ENCODE data around the gene IL36RN. TPM values are rescaled to one million over a fixed set of nuclear protein-coding genes. Genes with fewer than 3 reads are reported as not detected.

IL36RN gene
- polyA plus RNA-seq, 1 donor from 2014 or later = not detected

DNA sequence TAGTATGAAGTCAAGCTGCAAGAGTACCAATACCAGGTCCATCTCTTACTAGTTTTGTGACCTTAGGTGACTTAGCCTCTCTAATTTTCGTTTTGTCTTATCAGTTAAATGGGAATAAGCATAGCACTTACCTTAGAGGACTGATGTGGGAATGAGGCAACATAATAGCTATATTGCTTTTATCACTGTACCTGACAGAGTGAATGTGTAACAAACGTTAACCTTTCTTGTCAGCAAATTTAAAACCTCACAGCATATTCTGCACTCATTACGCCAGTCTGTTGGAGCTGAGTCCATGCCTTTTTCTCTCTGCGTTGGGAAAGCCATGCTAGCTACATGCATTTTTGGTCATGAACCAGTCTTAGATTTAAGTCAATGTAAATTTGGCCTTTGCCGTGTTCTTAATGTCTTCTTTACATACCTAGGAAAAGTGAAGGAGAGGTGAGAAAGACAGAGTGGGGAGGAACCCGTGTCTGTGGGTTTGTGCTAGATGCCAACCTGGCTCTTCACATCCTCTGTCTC is 6.5 kb upstream of the IL36RN start, which contains the start of gene IL36B:
Gene IL36B, minus strand, starts transcription at position 472 of the 522 bp plus-strand sequence.
- no peaks in the 10 kb centered on the region for H3K79me2 ChIP-seq (replicated peaks; ENCODE audit: insufficient read depth, low read length)
- H3K4me3 ChIP-seq (ENCODE audit: low read length) = no peak within 1 kb of the TSS
- no peak within 1 kb of the TSS for H3K9ac ChIP-seq (ENCODE audit: low read length)
- H3K9me2 ChIP-seq (ENCODE audit: insufficient read depth, low read length) = no peaks in the 10 kb centered on the region
- no peak within 1 kb of the TSS for H2AFZ ChIP-seq (ENCODE audit: low read depth, low read length)
- H3K36me3 ChIP-seq (ENCODE audit: insufficient read depth, low read length) = no peaks in the 10 kb centered on the region
- no peaks in the 10 kb centered on the region for H4K20me1 ChIP-seq (ENCODE audit: insufficient read depth)
- H3K27me3 ChIP-seq (ENCODE audit: insufficient read depth, low read depth, low read length) = no peaks in the 10 kb centered on the region
- no peak within 1 kb of the TSS for H3K27ac ChIP-seq (ENCODE audit: low read length)
- H3F3A ChIP-seq (ENCODE audit: insufficient read depth, low read length, poor library complexity, severe bottlenecking) = no peaks in the 10 kb centered on the region
- no peak for TF ChIP-seq TAF1 (IDR thresholded peaks at IDR 0.05; ENCODE audit: low read depth)
- TF ChIP-seq EP300 (conservative IDR thresholded peaks at IDR 0.05; ENCODE audit: poor library complexity, severe bottlenecking) = no peak
- TF ChIP-seq EZH2 (IDR thresholded peaks at IDR 0.05; ENCODE audit: borderline replicate concordance, insufficient read depth, low read length, poor library complexity, severe bottlenecking) = no peak
- no peak for TF ChIP-seq POLR2AphosphoS5 (IDR thresholded peaks at IDR 0.05)
- TF ChIP-seq RAD21 (conservative IDR thresholded peaks at IDR 0.05) = no peak
- no peak for TF ChIP-seq MXI1 (conservative IDR thresholded peaks at IDR 0.05; ENCODE audit: poor library complexity, severe bottlenecking)
- TF ChIP-seq, protein P1, sequence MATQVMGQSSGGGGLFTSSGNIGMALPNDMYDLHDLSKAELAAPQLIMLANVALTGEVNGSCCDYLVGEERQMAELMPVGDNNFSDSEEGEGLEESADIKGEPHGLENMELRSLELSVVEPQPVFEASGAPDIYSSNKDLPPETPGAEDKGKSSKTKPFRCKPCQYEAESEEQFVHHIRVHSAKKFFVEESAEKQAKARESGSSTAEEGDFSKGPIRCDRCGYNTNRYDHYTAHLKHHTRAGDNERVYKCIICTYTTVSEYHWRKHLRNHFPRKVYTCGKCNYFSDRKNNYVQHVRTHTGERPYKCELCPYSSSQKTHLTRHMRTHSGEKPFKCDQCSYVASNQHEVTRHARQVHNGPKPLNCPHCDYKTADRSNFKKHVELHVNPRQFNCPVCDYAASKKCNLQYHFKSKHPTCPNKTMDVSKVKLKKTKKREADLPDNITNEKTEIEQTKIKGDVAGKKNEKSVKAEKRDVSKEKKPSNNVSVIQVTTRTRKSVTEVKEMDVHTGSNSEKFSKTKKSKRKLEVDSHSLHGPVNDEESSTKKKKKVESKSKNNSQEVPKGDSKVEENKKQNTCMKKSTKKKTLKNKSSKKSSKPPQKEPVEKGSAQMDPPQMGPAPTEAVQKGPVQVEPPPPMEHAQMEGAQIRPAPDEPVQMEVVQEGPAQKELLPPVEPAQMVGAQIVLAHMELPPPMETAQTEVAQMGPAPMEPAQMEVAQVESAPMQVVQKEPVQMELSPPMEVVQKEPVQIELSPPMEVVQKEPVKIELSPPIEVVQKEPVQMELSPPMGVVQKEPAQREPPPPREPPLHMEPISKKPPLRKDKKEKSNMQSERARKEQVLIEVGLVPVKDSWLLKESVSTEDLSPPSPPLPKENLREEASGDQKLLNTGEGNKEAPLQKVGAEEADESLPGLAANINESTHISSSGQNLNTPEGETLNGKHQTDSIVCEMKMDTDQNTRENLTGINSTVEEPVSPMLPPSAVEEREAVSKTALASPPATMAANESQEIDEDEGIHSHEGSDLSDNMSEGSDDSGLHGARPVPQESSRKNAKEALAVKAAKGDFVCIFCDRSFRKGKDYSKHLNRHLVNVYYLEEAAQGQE (IDR thresholded peaks at IDR 0.05; ENCODE audit: borderline replicate concordance) = no peak
- no peak for TF ChIP-seq SMC3 (conservative IDR thresholded peaks at IDR 0.05; ENCODE audit: poor library complexity)
- TF ChIP-seq, protein P2, sequence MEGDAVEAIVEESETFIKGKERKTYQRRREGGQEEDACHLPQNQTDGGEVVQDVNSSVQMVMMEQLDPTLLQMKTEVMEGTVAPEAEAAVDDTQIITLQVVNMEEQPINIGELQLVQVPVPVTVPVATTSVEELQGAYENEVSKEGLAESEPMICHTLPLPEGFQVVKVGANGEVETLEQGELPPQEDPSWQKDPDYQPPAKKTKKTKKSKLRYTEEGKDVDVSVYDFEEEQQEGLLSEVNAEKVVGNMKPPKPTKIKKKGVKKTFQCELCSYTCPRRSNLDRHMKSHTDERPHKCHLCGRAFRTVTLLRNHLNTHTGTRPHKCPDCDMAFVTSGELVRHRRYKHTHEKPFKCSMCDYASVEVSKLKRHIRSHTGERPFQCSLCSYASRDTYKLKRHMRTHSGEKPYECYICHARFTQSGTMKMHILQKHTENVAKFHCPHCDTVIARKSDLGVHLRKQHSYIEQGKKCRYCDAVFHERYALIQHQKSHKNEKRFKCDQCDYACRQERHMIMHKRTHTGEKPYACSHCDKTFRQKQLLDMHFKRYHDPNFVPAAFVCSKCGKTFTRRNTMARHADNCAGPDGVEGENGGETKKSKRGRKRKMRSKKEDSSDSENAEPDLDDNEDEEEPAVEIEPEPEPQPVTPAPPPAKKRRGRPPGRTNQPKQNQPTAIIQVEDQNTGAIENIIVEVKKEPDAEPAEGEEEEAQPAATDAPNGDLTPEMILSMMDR (IDR thresholded peaks at IDR 0.05; ENCODE audit: poor library complexity, severe bottlenecking) = no peak
- H3K9me3 ChIP-seq (ENCODE audit: low read length) = peaks cover 5% of the 10 kb centered on the region
- no peak within 1 kb of the TSS for H3K4me2 ChIP-seq (ENCODE audit: low read length)

DNA sequence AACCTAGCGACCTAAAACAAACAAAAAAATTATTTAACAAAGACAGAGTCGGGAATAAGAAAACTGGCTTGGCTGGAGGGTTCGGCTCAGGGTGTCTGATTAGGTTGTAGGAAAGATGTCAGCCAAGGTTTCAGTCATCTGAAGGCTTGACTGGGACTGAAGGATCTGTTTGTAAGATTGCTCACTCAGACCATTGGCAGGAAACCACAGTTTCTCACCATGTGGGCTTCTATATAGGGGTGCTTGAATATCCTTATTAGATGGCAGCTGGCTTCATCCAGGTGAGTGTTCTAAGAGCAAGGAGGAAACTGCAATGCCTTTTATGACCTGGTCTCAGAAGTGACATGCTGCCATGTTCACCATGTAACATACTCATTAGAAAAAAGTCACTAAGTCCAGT is 5.3 kb upstream of the IL36RN start:
- Histone ChIP-seq H3K27me3 (ENCODE audit: insufficient read depth, low read depth, low read length) (no peaks in the 10 kb centered on the region), H3K4me2 (ENCODE audit: low read length) (no peak overlapping the region), H4K20me1 (ENCODE audit: insufficient read depth) (no peaks in the 10 kb centered on the region), H3F3A (ENCODE audit: insufficient read depth, low read length, poor library complexity, severe bottlenecking) (no peaks in the 10 kb centered on the region), H3K79me2 (replicated peaks; ENCODE audit: insufficient read depth, low read length) (no peaks in the 10 kb centered on the region), H3K9me3 (ENCODE audit: low read length) (peaks cover 5% of the 10 kb centered on the region), H3K36me3 (ENCODE audit: insufficient read depth, low read length) (no peaks in the 10 kb centered on the region), H2AFZ (ENCODE audit: low read depth, low read length) (no peak overlapping the region), H3K27ac (ENCODE audit: low read length) (no peak overlapping the region), H3K9me2 (ENCODE audit: insufficient read depth, low read length) (no peaks in the 10 kb centered on the region), H3K4me3 (ENCODE audit: low read length) (no peak overlapping the region), H3K9ac (ENCODE audit: low read length) (no peak overlapping the region)
- TF ChIP-seq, protein P2 (IDR thresholded peaks at IDR 0.05; ENCODE audit: poor library complexity, severe bottlenecking) = no peak
- TF ChIP-seq MXI1 (conservative IDR thresholded peaks at IDR 0.05; ENCODE audit: poor library complexity, severe bottlenecking) (no peak), POLR2AphosphoS5 (IDR thresholded peaks at IDR 0.05) (no peak), TAF1 (IDR thresholded peaks at IDR 0.05; ENCODE audit: low read depth) (no peak), EZH2 (IDR thresholded peaks at IDR 0.05; ENCODE audit: borderline replicate concordance, insufficient read depth, low read length, poor library complexity, severe bottlenecking) (no peak), EP300 (conservative IDR thresholded peaks at IDR 0.05; ENCODE audit: poor library complexity, severe bottlenecking) (no peak), RAD21 (conservative IDR thresholded peaks at IDR 0.05) (no peak), SMC3 (conservative IDR thresholded peaks at IDR 0.05; ENCODE audit: poor library complexity) (no peak)
- TF ChIP-seq, protein P1 (IDR thresholded peaks at IDR 0.05; ENCODE audit: borderline replicate concordance) = no peak
